GM12878 (cell line): ENCODE data around the gene LRRC8D. TPM values are rescaled to one million over a fixed set of nuclear protein-coding genes. Genes with fewer than 3 reads are reported as not detected.

Source experiments
- BCL11A ChIP-seq: IDR thresholded peaks from 2 replicates; pipeline ENCODE4 v1.6.1; 2011; ENCODE audit warnings: low read depth, low read length
- CREM ChIP-seq: IDR thresholded peaks from 2 replicates; pipeline ENCODE4 v1.6.1; 2014; ENCODE audit warnings: antibody characterized with exemption, low read depth
- IKZF2 ChIP-seq, 2 experiments: fragments of 450-650 bp; IDR thresholded peaks; 2 replicates each; pipeline ENCODE4 v1.6.1; 2017; ENCODE audit warnings: mild to moderate bottlenecking in 2 of 2, moderate library complexity in 2 of 2
- PML ChIP-seq: IDR thresholded peaks from 2 replicates; pipeline ENCODE4 v1.6.1; 2012; ENCODE audit warnings: low read length, inconsistent platforms
- PRDM15 ChIP-seq: fragments of 450-650 bp; formaldehyde crosslinking; IDR thresholded peaks from 2 replicates; pipeline ENCODE4 v1.4.0; 2020; ENCODE audit warnings: mild to moderate bottlenecking, moderate library complexity
- SMAD1 ChIP-seq: fragments of 450-650 bp; IDR thresholded peaks from 2 replicates; pipeline ENCODE4 v1.6.1; 2018; ENCODE audit warnings: mild to moderate bottlenecking, low read depth; ENCODE audit not compliant: partially characterized antibody
- SMAD5 ChIP-seq: IDR thresholded peaks from 2 replicates; pipeline ENCODE4 v1.6.1; 2016; ENCODE audit warnings: antibody characterized with exemption, low read depth
- ZBTB4 ChIP-seq: fragments of 450-650 bp; formaldehyde crosslinking; IDR thresholded peaks from 2 replicates; pipeline ENCODE4 v1.4.0; 2022; ENCODE audit warnings: mild to moderate bottlenecking, moderate library complexity
- ZBTB40 ChIP-seq: fragments of 450-650 bp; IDR thresholded peaks from 2 replicates; pipeline ENCODE4 v1.6.1; 2016; ENCODE audit warnings: mild to moderate bottlenecking, moderate library complexity, borderline replicate concordance
- ZZZ3 ChIP-seq: IDR thresholded peaks from 2 replicates; pipeline ENCODE4 v1.6.1; 2011; ENCODE audit warnings: low read depth; ENCODE audit not compliant: control insufficient read depth, insufficient read length
- polyA plus RNA-seq, 11 experiments: library from polyadenylated mRNA; depleted of rRNA in 4 of 11; unstranded in 6 of 11; stranded (reverse) in 5 of 11; fragments of >200 nt; fragmentation: Nextera tagmentation in 4 of 11; fragmentation: Illumina TruSeq in 1 of 11; extraction: Ambion mirVana in 4 of 11; extraction: Trizol in 1 of 11; gene quantifications; 1 replicate in 1 of 11; 2 replicates in 10 of 11; pipeline versions ENCODE4 v1.2.1 to v1.2.3, GENCODE V29; 2011 to 2016; ENCODE audit warnings: inconsistent platforms in 2 of 11, missing spikeins in 2 of 11, low read depth in 1 of 11
- total RNA-seq, 4 experiments: library from RNA; depleted of rRNA in 3 of 4; stranded (reverse); fragments of >200 nt in 3 of 4; fragmentation: Illumina TruSeq in 1 of 4; extraction: Trizol in 1 of 4; gene quantifications; 2 replicates each; pipeline versions ENCODE4 v1.2.1 to v1.2.3, GENCODE V29; 2013 to 2021
- TF ChIP-seq, protein P1 (sequence below): fragments of 450-650 bp; formaldehyde crosslinking; IDR thresholded peaks from 2 replicates; pipeline ENCODE4 v1.5.0; 2022; ENCODE audit warnings: mild to moderate bottlenecking, missing genetic modification characterization
- TF ChIP-seq, protein P2 (sequence below): fragments of 450-650 bp; conservative IDR thresholded peaks from 2 replicates; pipeline ENCODE4 v1.6.1; 2017; ENCODE audit warnings: mild to moderate bottlenecking, moderate library complexity

Gene LRRC8D
- total and polyA plus RNA-seq, 10 of the 15 experiments (the other 5 are each of a cell fraction or from before 2014, with no cell fraction given) = 5.6 to 44.1 (median 26.8) TPM

- peak; percentile 29 to 42; a peak in 3 of 4 replicates for TF ChIP-seq IKZF2 (IDR thresholded peaks at IDR 0.05)
- no peak for TF ChIP-seq SMAD1
- TF ChIP-seq PRDM15 = no peak
- peak; percentile 40; the same call in 1 of the 2 replicates for TF ChIP-seq PML
- TF ChIP-seq, protein P1, sequence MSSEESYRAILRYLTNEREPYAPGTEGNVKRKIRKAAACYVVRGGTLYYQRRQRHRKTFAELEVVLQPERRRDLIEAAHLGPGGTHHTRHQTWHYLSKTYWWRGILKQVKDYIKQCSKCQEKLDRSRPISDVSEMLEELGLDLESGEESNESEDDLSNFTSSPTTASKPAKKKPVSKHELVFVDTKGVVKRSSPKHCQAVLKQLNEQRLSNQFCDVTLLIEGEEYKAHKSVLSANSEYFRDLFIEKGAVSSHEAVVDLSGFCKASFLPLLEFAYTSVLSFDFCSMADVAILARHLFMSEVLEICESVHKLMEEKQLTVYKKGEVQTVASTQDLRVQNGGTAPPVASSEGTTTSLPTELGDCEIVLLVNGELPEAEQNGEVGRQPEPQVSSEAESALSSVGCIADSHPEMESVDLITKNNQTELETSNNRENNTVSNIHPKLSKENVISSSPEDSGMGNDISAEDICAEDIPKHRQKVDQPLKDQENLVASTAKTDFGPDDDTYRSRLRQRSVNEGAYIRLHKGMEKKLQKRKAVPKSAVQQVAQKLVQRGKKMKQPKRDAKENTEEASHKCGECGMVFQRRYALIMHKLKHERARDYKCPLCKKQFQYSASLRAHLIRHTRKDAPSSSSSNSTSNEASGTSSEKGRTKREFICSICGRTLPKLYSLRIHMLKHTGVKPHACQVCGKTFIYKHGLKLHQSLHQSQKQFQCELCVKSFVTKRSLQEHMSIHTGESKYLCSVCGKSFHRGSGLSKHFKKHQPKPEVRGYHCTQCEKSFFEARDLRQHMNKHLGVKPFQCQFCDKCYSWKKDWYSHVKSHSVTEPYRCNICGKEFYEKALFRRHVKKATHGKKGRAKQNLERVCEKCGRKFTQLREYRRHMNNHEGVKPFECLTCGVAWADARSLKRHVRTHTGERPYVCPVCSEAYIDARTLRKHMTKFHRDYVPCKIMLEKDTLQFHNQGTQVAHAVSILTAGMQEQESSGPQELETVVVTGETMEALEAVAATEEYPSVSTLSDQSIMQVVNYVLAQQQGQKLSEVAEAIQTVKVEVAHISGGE (CRISPR knock-in tag) = no peak
- TF ChIP-seq ZZZ3 = no peak
- no peak for TF ChIP-seq SMAD5
- peak; percentile 39; the same call in 1 of the 2 replicates for TF ChIP-seq CREM
- TF ChIP-seq ZBTB40 = no peak
- no peak for TF ChIP-seq ZBTB4 (CRISPR knock-in tag)
- TF ChIP-seq, protein P2, sequence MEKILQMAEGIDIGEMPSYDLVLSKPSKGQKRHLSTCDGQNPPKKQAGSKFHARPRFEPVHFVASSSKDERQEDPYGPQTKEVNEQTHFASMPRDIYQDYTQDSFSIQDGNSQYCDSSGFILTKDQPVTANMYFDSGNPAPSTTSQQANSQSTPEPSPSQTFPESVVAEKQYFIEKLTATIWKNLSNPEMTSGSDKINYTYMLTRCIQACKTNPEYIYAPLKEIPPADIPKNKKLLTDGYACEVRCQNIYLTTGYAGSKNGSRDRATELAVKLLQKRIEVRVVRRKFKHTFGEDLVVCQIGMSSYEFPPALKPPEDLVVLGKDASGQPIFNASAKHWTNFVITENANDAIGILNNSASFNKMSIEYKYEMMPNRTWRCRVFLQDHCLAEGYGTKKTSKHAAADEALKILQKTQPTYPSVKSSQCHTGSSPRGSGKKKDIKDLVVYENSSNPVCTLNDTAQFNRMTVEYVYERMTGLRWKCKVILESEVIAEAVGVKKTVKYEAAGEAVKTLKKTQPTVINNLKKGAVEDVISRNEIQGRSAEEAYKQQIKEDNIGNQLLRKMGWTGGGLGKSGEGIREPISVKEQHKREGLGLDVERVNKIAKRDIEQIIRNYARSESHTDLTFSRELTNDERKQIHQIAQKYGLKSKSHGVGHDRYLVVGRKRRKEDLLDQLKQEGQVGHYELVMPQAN = no peak
- no peak for TF ChIP-seq BCL11A
These were observed 125.1 kb downstream of the LRRC8D start (continued) for GRCh38 chr1:89945852-89946476.
